Activated CD8-positive, alpha-beta T cell treated with anti-CD3 and anti-CD28 coated beads for 36 hours (primary cell): ENCODE results near the gene OSBPL1A. TPM values are rescaled to one million over a fixed set of nuclear protein-coding genes. Genes with fewer than 3 reads are reported as not detected.

Experiments used
- ATAC-seq: fragments of 200-7000 bp; cut with Tn5 transposase; one replicate; pipeline ENCODE4 v1.10.0; 2021; ENCODE audit warnings: mild to moderate bottlenecking, moderate library complexity
- CTCF ChIA-PET: fragments of 350-600 bp; sonication (Branson Sonifier 250); formaldehyde crosslinking; loops from one replicate; lab custom pipeline; 2021; ENCODE audit warnings: antibody characterized with exemption; lab: Charles Lee
- POLR2A ChIA-PET: fragments of 350-600 bp; sonication (Branson Sonifier 250); formaldehyde crosslinking; loops from one replicate; lab custom pipeline; 2021; ENCODE audit warnings: antibody characterized with exemption; lab: Charles Lee
- DNase-seq: peaks from one replicate; pipeline ENCODE4 v3.0.0-alpha.2; 2020
- H3K27ac Mint-ChIP-seq: one replicate; pipeline ENCODE4 v1.8.0; 2021; ENCODE audit warnings: mild to moderate bottlenecking, mixed read lengths
- H3K27me3 Mint-ChIP-seq: one replicate; pipeline ENCODE4 v1.8.0; 2021; ENCODE audit warnings: mixed read lengths
- H3K36me3 Mint-ChIP-seq: one replicate; pipeline ENCODE4 v1.8.0; 2021; ENCODE audit warnings: low read depth, mixed read lengths
- H3K4me1 Mint-ChIP-seq: one replicate; pipeline ENCODE4 v1.8.0; 2021; ENCODE audit warnings: low read depth, mixed read lengths
- H3K4me3 Mint-ChIP-seq: one replicate; pipeline ENCODE4 v1.8.0; 2021; ENCODE audit warnings: mild to moderate bottlenecking, moderate library complexity, mixed read lengths
- H3K9me3 Mint-ChIP-seq: one replicate; pipeline ENCODE4 v1.8.0; 2021; ENCODE audit warnings: mixed read lengths
- intact Hi-C: fragments of 100-400 bp; cut with micrococcal nuclease; formaldehyde crosslinking; loops from one replicate; pipeline ENCODE4 v1.10.0; 2022
- total RNA-seq, 2 experiments: library from RNA; stranded (reverse); gene quantifications; one replicate each; pipeline ENCODE4 v1.2.3, GENCODE V29; 2021
- TF ChIP-seq, protein P1 (sequence below): fragments of 200-600 bp; IDR thresholded peaks from one replicate; pipeline ENCODE4 v1.8.0; 2022; ENCODE audit warnings: antibody characterized with exemption, mild to moderate bottlenecking

Gene OSBPL1A
- total RNA-seq, 2 experiments from 2014 or later: 2.7 to 3.1 TPM

DNA sequence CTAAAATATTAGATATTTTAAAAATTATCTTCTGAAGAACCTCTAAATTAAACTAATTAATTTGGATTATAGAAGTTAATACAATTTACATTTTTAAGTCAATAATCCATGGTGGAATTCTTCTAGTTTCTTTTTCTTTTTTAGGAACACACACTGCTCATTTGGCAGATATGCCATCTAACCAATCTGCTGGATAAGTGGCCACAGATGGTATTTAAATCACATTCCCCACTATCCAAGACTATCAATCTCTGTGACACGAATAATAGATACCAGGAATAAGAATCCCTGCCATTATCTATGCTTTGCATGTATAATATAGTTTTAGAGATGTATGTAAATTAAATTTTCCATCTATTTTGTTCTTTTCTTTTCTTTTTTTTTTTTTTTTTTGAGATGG, 200.2 kb downstream of the OSBPL1A start:
- ChIA-PET POLR2A (no interaction called here), CTCF (no interaction called here)
- DNase-seq (no peak), ATAC-seq (no peak)
- intact Hi-C loops: no loop called here
- TF ChIP-seq, protein P1, sequence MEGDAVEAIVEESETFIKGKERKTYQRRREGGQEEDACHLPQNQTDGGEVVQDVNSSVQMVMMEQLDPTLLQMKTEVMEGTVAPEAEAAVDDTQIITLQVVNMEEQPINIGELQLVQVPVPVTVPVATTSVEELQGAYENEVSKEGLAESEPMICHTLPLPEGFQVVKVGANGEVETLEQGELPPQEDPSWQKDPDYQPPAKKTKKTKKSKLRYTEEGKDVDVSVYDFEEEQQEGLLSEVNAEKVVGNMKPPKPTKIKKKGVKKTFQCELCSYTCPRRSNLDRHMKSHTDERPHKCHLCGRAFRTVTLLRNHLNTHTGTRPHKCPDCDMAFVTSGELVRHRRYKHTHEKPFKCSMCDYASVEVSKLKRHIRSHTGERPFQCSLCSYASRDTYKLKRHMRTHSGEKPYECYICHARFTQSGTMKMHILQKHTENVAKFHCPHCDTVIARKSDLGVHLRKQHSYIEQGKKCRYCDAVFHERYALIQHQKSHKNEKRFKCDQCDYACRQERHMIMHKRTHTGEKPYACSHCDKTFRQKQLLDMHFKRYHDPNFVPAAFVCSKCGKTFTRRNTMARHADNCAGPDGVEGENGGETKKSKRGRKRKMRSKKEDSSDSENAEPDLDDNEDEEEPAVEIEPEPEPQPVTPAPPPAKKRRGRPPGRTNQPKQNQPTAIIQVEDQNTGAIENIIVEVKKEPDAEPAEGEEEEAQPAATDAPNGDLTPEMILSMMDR: no peak
- Mint-ChIP-seq H3K4me3 (no peak overlapping the region), H3K9me3 (no peaks in the 10 kb centered on the region), H3K4me1 (no peaks in the 10 kb centered on the region), H3K36me3 (no peaks in the 10 kb centered on the region), H3K27ac (no peak overlapping the region), H3K27me3 (no peaks in the 10 kb centered on the region)

DNA sequence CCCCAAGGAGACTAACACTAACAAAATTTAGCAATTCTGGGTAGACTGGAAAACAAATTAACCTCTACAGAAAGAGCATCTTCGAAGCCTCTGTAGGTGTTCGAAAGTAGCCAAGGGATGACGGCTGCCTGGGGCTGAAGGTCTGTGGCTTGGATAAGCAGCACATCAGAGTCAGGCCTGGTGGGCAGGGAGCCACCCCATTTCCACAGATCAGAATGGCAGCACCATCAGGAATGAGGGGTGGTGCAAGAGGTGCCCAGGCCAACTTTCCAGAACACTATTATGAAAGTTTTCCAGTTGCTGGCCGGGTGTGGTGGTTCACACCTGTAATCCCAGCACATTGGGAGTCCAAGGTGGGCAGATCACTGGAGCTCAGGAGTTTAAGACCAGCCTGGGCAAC, 200.9 kb downstream of the OSBPL1A start:
- DNase-seq (no peak), ATAC-seq (no peak)
- ChIA-PET POLR2A (interaction anchor here (0.6 kb wide), 1 partner anchor 1755 kb away, joined by 3 read pairs; no protein-coding TSS in a partner anchor), CTCF (no interaction called here)
- H3K27me3 Mint-ChIP-seq: no peaks in the 10 kb centered on the region
- H3K4me3 Mint-ChIP-seq: no peak overlapping the region
- intact Hi-C loops: no loop called here
- no peaks in the 10 kb centered on the region for H3K36me3 Mint-ChIP-seq
- H3K4me1 Mint-ChIP-seq: no peaks in the 10 kb centered on the region
- no peaks in the 10 kb centered on the region for H3K9me3 Mint-ChIP-seq
- H3K27ac Mint-ChIP-seq: no peak overlapping the region
- TF ChIP-seq, protein P1: no peak

DNA sequence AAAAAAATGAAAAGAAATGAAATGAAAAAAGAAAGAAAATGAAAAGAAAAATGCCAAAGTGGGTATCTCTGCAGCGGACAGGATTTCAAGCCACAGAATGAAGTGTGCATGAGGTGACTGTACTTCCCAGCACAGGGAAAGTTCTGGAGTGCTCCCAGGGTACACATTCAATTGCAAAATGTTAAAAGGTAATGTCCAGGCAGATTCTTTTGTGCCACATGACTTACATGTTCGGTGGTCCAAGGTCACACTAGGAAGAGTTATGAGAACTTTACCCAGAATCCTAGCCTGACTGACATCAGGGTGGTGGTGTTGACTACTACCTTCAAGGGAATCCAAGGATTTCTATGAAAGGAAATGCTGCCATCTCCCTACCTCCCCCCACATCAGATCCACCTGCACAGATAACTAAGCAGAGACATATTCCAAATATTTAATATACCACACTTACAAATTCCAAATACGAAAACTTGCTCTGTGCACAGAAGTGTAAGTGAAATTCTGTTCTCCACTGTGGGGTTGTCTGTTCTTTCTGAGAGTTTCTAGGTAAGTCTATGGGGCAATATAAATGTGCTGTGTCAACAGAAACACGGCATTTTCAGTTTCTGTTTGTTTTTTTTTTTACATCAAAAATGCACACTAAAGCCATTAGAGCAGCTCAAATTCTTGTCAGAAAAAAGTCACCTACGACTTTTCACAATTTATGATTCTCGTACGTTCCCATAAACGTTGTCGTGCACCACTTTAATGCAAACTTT, 202.1 kb downstream of the OSBPL1A start:
- Mint-ChIP-seq H3K9me3 (no peaks in the 10 kb centered on the region), H3K36me3 (no peaks in the 10 kb centered on the region), H3K27ac (no peak overlapping the region), H3K27me3 (no peaks in the 10 kb centered on the region), H3K4me1 (no peaks in the 10 kb centered on the region), H3K4me3 (no peak overlapping the region)
- POLR2A ChIA-PET: no interaction called here
- CTCF ChIA-PET: no interaction called here
- intact Hi-C loops: no loop called here
- ATAC-seq: no peak
- no peak for DNase-seq
- TF ChIP-seq, protein P1: no peak

DNA sequence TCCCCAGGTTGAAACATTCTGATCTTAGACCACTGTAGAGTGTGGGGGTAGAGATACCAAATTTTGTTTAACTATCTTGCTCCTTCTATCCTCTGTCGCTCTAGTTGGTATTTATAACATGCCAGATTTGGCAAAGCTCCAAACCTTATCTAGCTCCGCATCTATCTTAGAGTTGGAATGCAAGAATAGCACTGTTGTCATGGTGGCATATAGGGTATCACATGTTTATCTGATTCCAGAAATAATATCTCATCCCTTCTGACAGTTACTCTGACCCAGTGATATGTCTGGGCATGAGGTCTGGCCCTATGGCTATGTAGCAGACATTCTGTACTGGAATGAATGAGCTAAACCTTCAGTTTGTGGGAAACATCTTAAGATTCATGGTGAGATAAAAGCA, 207.0 kb downstream of the OSBPL1A start:
- CTCF ChIA-PET: interaction anchor here (1.2 to 1.8 kb wide), 2 partner anchors 8 to 14 kb away, joined by 3 to 11 read pairs; no protein-coding TSS in a partner anchor
- POLR2A ChIA-PET: no interaction called here
- Mint-ChIP-seq H3K9me3 (no peaks in the 10 kb centered on the region), H3K36me3 (no peaks in the 10 kb centered on the region), H3K4me1 (no peaks in the 10 kb centered on the region), H3K27me3 (peaks cover 3% of the 10 kb centered on the region), H3K27ac (no peak overlapping the region), H3K4me3 (no peak overlapping the region)
- intact Hi-C loops: no loop called here
- ATAC-seq (no peak), DNase-seq (no peak)
- TF ChIP-seq, protein P1: no peak

DNA sequence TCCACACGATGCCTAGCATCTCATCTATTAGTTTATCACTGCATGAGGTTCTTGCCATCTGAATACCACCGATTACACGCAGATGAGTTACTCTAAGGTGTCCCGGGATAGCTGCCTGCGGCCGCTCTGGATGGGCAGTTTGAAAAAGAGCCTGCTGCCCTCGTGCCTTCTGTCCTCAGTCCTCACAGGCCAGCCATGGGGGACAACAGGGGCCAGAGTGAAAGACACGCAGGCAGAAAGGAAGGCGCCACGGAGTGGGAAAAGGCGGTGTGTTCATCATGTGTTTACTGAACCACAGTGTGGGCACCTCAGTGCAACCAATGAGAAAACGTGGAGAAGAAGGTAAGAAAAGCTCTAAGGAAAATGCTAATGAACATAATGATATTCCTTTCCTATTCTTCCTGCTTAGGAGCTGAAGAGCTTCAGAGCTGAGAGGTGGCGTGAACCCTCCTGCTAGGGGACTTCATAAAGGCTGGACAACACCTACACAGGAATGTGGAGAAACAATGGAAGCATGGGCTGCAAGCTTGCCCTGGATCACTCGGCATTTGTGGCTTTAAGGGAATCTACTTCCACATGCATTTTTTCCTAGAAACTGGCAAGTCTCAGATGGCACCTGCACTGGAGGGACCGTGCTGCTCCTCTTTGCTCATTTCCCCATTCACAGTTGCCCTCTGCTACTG, 207.8 kb downstream of the OSBPL1A start:
- no peak overlapping the region for H3K4me3 Mint-ChIP-seq
- H3K4me1 Mint-ChIP-seq: no peaks in the 10 kb centered on the region
- intact Hi-C loops: no loop called here
- TF ChIP-seq, protein P1: no peak
- CTCF ChIA-PET: interaction anchor here (4.3 kb wide), 1 partner anchor 13 kb away, joined by 19 read pairs; no protein-coding TSS in a partner anchor
- peaks cover 3% of the 10 kb centered on the region for H3K27me3 Mint-ChIP-seq
- H3K36me3 Mint-ChIP-seq: no peaks in the 10 kb centered on the region
- DNase-seq (no peak), ATAC-seq (no peak)
- POLR2A ChIA-PET: no interaction called here
- no peaks in the 10 kb centered on the region for H3K9me3 Mint-ChIP-seq
- no peak overlapping the region for H3K27ac Mint-ChIP-seq
